ENCODE data around the gene STAG1. TPM values are rescaled to one million over a fixed set of nuclear protein-coding genes. Genes with fewer than 3 reads are reported as not detected.
A peak's percentile ranks its signal among the peaks of the same experiment; 100 is the strongest.

Gene STAG1
- total and polyA plus RNA-seq, 9 of the 15 experiments (the other 6 are each of a cell fraction or from before 2014, with no cell fraction given), result 2.7 to 17.7 (median 8.8) TPM

- TF ChIP-seq, protein P1, sequence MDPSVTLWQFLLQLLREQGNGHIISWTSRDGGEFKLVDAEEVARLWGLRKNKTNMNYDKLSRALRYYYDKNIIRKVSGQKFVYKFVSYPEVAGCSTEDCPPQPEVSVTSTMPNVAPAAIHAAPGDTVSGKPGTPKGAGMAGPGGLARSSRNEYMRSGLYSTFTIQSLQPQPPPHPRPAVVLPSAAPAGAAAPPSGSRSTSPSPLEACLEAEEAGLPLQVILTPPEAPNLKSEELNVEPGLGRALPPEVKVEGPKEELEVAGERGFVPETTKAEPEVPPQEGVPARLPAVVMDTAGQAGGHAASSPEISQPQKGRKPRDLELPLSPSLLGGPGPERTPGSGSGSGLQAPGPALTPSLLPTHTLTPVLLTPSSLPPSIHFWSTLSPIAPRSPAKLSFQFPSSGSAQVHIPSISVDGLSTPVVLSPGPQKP (CRISPR knock-in tag; IDR thresholded peaks at IDR 0.05), result no peak
- peak; percentile 33; the same call in 1 of the 2 replicates for TF ChIP-seq BACH1 (tag; IDR thresholded peaks at IDR 0.05)
- no peak for TF ChIP-seq NFXL1 (CRISPR knock-in tag; IDR thresholded peaks at IDR 0.05)
- no peak for TF ChIP-seq ZNF316 (IDR thresholded peaks at IDR 0.05)
- TF ChIP-seq HMGN3 (IDR thresholded peaks at IDR 0.05; ENCODE audit: borderline replicate concordance, extremely low read depth, insufficient read length, low read depth, low read length), result peak; percentile 32
- TF ChIP-seq RB1 (IDR thresholded peaks at IDR 0.05; ENCODE audit: low read depth), result 0 out of 2 replicates have a peak, but pooled peaks have one; percentile 59
- TF ChIP-seq, protein P2, sequence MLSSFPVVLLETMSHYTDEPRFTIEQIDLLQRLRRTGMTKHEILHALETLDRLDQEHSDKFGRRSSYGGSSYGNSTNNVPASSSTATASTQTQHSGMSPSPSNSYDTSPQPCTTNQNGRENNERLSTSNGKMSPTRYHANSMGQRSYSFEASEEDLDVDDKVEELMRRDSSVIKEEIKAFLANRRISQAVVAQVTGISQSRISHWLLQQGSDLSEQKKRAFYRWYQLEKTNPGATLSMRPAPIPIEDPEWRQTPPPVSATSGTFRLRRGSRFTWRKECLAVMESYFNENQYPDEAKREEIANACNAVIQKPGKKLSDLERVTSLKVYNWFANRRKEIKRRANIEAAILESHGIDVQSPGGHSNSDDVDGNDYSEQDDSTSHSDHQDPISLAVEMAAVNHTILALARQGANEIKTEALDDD (IDR thresholded peaks at IDR 0.05), result no peak
- no peak for TF ChIP-seq ZNF140 (CRISPR knock-in tag; IDR thresholded peaks at IDR 0.05)
- TF ChIP-seq RBM25 (IDR thresholded peaks at IDR 0.05; ENCODE audit: low read depth, low read length, severe bottlenecking), result no peak
- TF ChIP-seq, protein P3, sequence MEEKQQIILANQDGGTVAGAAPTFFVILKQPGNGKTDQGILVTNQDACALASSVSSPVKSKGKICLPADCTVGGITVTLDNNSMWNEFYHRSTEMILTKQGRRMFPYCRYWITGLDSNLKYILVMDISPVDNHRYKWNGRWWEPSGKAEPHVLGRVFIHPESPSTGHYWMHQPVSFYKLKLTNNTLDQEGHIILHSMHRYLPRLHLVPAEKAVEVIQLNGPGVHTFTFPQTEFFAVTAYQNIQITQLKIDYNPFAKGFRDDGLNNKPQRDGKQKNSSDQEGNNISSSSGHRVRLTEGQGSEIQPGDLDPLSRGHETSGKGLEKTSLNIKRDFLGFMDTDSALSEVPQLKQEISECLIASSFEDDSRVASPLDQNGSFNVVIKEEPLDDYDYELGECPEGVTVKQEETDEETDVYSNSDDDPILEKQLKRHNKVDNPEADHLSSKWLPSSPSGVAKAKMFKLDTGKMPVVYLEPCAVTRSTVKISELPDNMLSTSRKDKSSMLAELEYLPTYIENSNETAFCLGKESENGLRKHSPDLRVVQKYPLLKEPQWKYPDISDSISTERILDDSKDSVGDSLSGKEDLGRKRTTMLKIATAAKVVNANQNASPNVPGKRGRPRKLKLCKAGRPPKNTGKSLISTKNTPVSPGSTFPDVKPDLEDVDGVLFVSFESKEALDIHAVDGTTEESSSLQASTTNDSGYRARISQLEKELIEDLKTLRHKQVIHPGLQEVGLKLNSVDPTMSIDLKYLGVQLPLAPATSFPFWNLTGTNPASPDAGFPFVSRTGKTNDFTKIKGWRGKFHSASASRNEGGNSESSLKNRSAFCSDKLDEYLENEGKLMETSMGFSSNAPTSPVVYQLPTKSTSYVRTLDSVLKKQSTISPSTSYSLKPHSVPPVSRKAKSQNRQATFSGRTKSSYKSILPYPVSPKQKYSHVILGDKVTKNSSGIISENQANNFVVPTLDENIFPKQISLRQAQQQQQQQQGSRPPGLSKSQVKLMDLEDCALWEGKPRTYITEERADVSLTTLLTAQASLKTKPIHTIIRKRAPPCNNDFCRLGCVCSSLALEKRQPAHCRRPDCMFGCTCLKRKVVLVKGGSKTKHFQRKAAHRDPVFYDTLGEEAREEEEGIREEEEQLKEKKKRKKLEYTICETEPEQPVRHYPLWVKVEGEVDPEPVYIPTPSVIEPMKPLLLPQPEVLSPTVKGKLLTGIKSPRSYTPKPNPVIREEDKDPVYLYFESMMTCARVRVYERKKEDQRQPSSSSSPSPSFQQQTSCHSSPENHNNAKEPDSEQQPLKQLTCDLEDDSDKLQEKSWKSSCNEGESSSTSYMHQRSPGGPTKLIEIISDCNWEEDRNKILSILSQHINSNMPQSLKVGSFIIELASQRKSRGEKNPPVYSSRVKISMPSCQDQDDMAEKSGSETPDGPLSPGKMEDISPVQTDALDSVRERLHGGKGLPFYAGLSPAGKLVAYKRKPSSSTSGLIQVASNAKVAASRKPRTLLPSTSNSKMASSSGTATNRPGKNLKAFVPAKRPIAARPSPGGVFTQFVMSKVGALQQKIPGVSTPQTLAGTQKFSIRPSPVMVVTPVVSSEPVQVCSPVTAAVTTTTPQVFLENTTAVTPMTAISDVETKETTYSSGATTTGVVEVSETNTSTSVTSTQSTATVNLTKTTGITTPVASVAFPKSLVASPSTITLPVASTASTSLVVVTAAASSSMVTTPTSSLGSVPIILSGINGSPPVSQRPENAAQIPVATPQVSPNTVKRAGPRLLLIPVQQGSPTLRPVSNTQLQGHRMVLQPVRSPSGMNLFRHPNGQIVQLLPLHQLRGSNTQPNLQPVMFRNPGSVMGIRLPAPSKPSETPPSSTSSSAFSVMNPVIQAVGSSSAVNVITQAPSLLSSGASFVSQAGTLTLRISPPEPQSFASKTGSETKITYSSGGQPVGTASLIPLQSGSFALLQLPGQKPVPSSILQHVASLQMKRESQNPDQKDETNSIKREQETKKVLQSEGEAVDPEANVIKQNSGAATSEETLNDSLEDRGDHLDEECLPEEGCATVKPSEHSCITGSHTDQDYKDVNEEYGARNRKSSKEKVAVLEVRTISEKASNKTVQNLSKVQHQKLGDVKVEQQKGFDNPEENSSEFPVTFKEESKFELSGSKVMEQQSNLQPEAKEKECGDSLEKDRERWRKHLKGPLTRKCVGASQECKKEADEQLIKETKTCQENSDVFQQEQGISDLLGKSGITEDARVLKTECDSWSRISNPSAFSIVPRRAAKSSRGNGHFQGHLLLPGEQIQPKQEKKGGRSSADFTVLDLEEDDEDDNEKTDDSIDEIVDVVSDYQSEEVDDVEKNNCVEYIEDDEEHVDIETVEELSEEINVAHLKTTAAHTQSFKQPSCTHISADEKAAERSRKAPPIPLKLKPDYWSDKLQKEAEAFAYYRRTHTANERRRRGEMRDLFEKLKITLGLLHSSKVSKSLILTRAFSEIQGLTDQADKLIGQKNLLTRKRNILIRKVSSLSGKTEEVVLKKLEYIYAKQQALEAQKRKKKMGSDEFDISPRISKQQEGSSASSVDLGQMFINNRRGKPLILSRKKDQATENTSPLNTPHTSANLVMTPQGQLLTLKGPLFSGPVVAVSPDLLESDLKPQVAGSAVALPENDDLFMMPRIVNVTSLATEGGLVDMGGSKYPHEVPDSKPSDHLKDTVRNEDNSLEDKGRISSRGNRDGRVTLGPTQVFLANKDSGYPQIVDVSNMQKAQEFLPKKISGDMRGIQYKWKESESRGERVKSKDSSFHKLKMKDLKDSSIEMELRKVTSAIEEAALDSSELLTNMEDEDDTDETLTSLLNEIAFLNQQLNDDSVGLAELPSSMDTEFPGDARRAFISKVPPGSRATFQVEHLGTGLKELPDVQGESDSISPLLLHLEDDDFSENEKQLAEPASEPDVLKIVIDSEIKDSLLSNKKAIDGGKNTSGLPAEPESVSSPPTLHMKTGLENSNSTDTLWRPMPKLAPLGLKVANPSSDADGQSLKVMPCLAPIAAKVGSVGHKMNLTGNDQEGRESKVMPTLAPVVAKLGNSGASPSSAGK (IDR thresholded peaks at IDR 0.05), result peak; percentile 75
- peak; percentile 35; the same call in 1 of the 2 replicates for TF ChIP-seq MYNN (IDR thresholded peaks at IDR 0.05)
- no peak for TF ChIP-seq MYNN (CRISPR knock-in tag; IDR thresholded peaks at IDR 0.05)
- peak; percentile 52 for TF ChIP-seq POLR2A (conservative IDR thresholded peaks at IDR 0.05)
These were observed 634 bp downstream of the STAG1 start (continued) for GRCh38 chr3:136751316-136752171.

Data from K562 (cell line).